OCI-LY1 (cell line): Measurements from ENCODE around the gene ATP6V1A.

Experiments
- H2AFZ ChIP-seq: fragments of 200-600 bp; sonication (generic), shearing (Covaris generic); 2 replicates; pipeline ENCODE4 v1.6.0; 2014; ENCODE audit warnings: antibody characterized with exemption, mild to moderate bottlenecking, low read length
- H3F3A ChIP-seq: fragments of 200-600 bp; sonication (generic), shearing (Covaris generic); 2 replicates; pipeline ENCODE4 v1.6.0; 2014; ENCODE audit warnings: mild to moderate bottlenecking, antibody characterized with exemption, low read length, moderate library complexity; ENCODE audit not compliant: insufficient read depth
- H3K27ac ChIP-seq: fragments of 200-600 bp; sonication (generic); 2 replicates; pipeline ENCODE4 v1.5.1; 2014; ENCODE audit warnings: low read length, mixed run types, mild to moderate bottlenecking, low read depth; ENCODE audit not compliant: poor library complexity, severe bottlenecking
- H3K27me3 ChIP-seq: fragments of 200-600 bp; sonication (generic); 2 replicates; pipeline ENCODE4 v1.6.0; 2014; ENCODE audit warnings: antibody characterized with exemption, mild to moderate bottlenecking, low read length, moderate library complexity; ENCODE audit not compliant: insufficient read depth
- H3K36me3 ChIP-seq: fragments of 200-600 bp; sonication (generic); 2 replicates; pipeline ENCODE4 v1.6.1; 2014; ENCODE audit warnings: mild to moderate bottlenecking, antibody characterized with exemption, low read length, moderate library complexity, mixed read lengths; ENCODE audit not compliant: insufficient read depth
- H3K4me1 ChIP-seq: fragments of 200-600 bp; sonication (generic); 2 replicates; pipeline ENCODE4 v1.5.1; 2014; ENCODE audit warnings: mild to moderate bottlenecking, low read length, moderate library complexity; ENCODE audit not compliant: insufficient read depth, severe bottlenecking
- H3K4me2 ChIP-seq: fragments of 200-600 bp; sonication (generic), shearing (Covaris generic); 2 replicates; pipeline ENCODE4 v1.6.1; 2014; ENCODE audit warnings: low read length
- H3K4me3 ChIP-seq: fragments of 200-600 bp; sonication (generic); 2 replicates; pipeline ENCODE4 v1.5.1; 2014; ENCODE audit warnings: low read length, low read depth, mild to moderate bottlenecking, mixed read lengths; ENCODE audit not compliant: poor library complexity, severe bottlenecking
- H3K79me2 ChIP-seq: fragments of 200-600 bp; shearing (Covaris generic); 2 replicates; pipeline ENCODE4 v1.6.1; 2016; ENCODE audit warnings: mixed run types, low read length, mixed read lengths; ENCODE audit not compliant: insufficient read depth
- H3K9ac ChIP-seq: fragments of 200-600 bp; sonication (generic), shearing (Covaris generic); 2 replicates; pipeline ENCODE4 v1.6.1; 2014; ENCODE audit warnings: mild to moderate bottlenecking, low read length, mixed read lengths
- H3K9me2 ChIP-seq: fragments of 200-600 bp; sonication (generic), shearing (Covaris generic); 2 replicates; pipeline ENCODE4 v1.6.1; 2014; ENCODE audit warnings: low read depth, mild to moderate bottlenecking, low read length, mixed read lengths
- H3K9me3 ChIP-seq: fragments of 200-600 bp; shearing (Covaris generic); 2 replicates; pipeline ENCODE4 v1.6.1; 2014; ENCODE audit warnings: low read length, mixed read lengths
- H4K20me1 ChIP-seq: fragments of 200-600 bp; sonication (generic), shearing (Covaris generic); 2 replicates; pipeline ENCODE4 v1.6.0; 2016; ENCODE audit warnings: mild to moderate bottlenecking, low read length; ENCODE audit not compliant: insufficient read depth
- EZH2 ChIP-seq: fragments of 200-600 bp; sonication (generic), shearing (Covaris generic); IDR thresholded peaks from 2 replicates; pipeline ENCODE4 v1.8.0; 2017; ENCODE audit warnings: borderline replicate concordance, mixed run types, mild to moderate bottlenecking, antibody characterized with exemption, low read length, moderate library complexity, mixed read lengths
- TF ChIP-seq, protein P1 (sequence below): fragments of 200-600 bp; sonication (generic), shearing (Covaris generic); IDR thresholded peaks from 2 replicates; pipeline ENCODE4 v1.5.1; 2017; ENCODE audit warnings: mild to moderate bottlenecking, antibody characterized with exemption, low read length, moderate library complexity, mixed read lengths

The ATP6V1A gene

DNA sequence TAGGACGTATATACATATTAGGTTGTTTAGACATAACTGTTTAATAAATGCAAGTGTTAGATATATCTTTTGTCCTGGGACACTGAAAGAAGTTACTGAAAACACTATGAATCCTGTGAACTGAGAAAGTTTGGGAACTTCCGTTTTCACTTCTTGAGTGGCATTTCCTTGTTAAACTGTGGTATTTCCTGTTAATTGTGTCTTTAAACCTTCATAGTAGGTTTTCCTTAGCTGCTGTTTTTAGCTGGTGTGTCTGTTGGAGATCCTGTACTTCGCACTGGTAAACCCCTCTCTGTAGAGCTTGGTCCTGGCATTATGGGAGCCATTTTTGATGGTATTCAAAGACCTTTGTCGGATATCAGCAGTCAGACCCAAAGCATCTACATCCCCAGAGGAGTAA is 37.1 kb downstream of the ATP6V1A start:
- Histone ChIP-seq H3K4me1 (peaks cover 15% of the 10 kb centered on the region), H3K27me3 (no peaks in the 10 kb centered on the region), H4K20me1 (no peaks in the 10 kb centered on the region), H3K4me3 (no peak overlapping the region), H3K9me2 (no peaks in the 10 kb centered on the region), H3K79me2 (0 out of 2 replicates have a peak, but pooled peaks cover 3% of the 10 kb centered on the region), H3K9ac (no peak overlapping the region), H3F3A (no peaks in the 10 kb centered on the region), H3K27ac (no peak overlapping the region), H3K4me2 (no peak overlapping the region), H2AFZ (no peak overlapping the region), H3K36me3 (peaks cover 55% of the 10 kb centered on the region), H3K9me3 (no peaks in the 10 kb centered on the region)
- TF ChIP-seq, protein P1, sequence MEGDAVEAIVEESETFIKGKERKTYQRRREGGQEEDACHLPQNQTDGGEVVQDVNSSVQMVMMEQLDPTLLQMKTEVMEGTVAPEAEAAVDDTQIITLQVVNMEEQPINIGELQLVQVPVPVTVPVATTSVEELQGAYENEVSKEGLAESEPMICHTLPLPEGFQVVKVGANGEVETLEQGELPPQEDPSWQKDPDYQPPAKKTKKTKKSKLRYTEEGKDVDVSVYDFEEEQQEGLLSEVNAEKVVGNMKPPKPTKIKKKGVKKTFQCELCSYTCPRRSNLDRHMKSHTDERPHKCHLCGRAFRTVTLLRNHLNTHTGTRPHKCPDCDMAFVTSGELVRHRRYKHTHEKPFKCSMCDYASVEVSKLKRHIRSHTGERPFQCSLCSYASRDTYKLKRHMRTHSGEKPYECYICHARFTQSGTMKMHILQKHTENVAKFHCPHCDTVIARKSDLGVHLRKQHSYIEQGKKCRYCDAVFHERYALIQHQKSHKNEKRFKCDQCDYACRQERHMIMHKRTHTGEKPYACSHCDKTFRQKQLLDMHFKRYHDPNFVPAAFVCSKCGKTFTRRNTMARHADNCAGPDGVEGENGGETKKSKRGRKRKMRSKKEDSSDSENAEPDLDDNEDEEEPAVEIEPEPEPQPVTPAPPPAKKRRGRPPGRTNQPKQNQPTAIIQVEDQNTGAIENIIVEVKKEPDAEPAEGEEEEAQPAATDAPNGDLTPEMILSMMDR: no peak
- no peak for TF ChIP-seq EZH2

DNA sequence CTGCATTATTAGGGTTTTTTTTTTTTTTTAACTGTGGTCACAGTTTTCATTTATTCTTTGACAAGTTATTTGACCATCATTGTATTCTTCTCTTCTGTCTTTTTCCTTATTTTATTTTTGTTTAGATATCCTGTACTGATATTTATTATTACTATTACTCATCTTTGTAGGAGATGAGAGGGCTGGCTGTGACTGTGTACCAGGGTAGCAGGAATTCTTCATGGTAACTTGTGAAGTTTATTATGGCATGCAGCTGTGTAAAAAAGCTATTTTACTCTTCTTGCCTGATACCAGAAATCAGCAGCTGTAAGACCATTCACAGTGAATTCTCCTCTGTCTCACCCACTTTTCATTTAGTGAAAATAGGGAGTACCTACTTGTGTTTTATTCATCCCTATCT is 44.5 kb downstream of the ATP6V1A start:
- Histone ChIP-seq H4K20me1 (no peaks in the 10 kb centered on the region), H3K9ac (no peak overlapping the region), H2AFZ (no peak overlapping the region), H3K4me2 (no peak overlapping the region), H3K4me1 (no peaks in the 10 kb centered on the region), H3K27me3 (no peaks in the 10 kb centered on the region), H3K79me2 (no peaks in the 10 kb centered on the region), H3K27ac (no peak overlapping the region), H3K4me3 (no peak overlapping the region), H3K36me3 (peaks cover 52% of the 10 kb centered on the region), H3K9me3 (no peaks in the 10 kb centered on the region), H3K9me2 (no peaks in the 10 kb centered on the region), H3F3A (no peaks in the 10 kb centered on the region)
- TF ChIP-seq EZH2: no peak
- TF ChIP-seq, protein P1: no peak

DNA sequence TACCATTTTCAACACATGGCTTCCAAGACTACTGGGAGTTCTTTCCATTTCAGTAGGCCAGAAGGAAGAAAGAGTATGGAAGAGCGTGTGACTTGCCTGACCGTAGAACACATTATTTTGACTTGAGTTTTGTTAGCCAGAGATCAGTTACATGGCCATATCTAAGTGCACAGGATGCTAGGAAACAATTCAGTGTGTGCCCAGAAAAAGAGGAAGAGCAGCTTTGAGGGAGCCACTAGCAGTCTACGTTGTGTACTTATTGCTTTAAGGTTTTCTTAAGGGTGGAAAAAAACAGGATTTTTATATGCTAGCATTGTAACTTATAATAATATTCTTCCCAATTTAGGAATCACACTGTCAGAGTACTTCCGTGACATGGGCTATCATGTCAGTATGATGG is 47.7 kb downstream of the ATP6V1A start:
- Histone ChIP-seq H2AFZ (no peak overlapping the region), H4K20me1 (no peaks in the 10 kb centered on the region), H3K4me1 (no peaks in the 10 kb centered on the region), H3K4me2 (no peak overlapping the region), H3K9me3 (no peaks in the 10 kb centered on the region), H3K9me2 (no peaks in the 10 kb centered on the region), H3F3A (no peaks in the 10 kb centered on the region), H3K36me3 (peaks cover 54% of the 10 kb centered on the region), H3K27ac (no peak overlapping the region), H3K27me3 (no peaks in the 10 kb centered on the region), H3K4me3 (no peak overlapping the region), H3K79me2 (no peaks in the 10 kb centered on the region), H3K9ac (no peak overlapping the region)
- no peak for TF ChIP-seq EZH2
- TF ChIP-seq, protein P1: no peak
